NCI-H1092 treated with DMSO at 0.1 percent for 48 hours (cell line): ENCODE results near the gene TMEM132D.

Source experiments
- DNase-seq: peaks from one replicate; lab custom pipeline; 2025; lab: John Stamatoyannopoulos, UW

Gene TMEM132D

DNA sequence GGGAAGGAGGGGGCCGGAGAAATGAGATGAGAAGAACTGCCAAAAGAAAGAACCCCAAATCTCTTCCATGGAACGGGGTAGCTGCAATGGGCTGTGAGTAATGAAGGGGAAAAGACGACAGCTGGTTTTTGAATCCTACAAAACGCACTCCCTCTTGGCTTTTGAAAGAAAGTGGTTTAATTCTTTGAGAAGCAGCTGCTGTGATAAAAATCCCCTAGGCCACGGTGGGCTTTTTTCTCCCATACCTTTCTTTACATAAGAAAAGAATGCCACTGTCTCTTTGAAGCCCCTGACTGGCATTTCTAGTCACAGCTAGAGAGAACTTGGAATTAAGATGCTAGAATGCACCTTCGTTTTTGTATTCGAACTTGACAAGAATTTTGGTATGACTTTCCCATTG, 564.5 kb downstream of the TMEM132D start:
- no peak for DNase-seq

DNA sequence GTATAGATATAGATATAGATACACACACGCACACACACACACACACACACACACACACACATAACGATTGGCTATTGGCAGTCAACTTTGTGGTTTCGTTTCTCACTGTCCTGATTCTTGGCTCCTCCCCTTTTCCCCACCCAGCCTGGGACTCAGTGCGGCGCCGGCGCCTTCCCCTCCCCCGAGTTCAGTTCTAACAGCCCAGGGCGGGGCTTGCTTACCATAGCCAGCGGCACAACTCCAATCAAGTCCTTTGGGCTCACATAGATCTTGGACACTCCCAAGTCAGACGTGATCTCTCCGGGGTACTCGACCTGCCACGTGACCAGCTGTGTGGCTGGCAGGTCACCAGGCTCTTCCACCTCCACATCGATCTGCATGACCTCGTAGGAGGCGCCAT, 566.4 kb downstream of the TMEM132D start:
- no peak for DNase-seq

DNA sequence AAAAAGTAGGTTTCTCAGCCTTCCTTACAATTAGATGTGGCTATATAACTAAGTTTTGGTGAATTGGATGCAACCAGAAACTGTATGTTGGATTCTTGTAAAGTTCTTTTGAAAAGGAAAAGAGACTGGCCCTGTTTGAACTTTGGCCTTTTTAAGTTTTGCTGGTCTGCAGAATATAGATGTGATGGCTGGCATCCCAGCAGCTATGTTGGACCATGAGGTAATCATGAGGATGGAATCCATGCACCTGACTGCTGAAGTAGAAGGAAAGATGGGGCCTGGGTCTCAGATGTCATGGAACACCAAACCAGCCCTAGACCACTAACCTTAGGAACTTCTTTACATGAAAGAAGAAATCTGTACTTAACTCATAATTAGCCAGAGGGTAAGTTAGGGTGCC, 568.1 kb downstream of the TMEM132D start:
- DNase-seq = no peak

DNA sequence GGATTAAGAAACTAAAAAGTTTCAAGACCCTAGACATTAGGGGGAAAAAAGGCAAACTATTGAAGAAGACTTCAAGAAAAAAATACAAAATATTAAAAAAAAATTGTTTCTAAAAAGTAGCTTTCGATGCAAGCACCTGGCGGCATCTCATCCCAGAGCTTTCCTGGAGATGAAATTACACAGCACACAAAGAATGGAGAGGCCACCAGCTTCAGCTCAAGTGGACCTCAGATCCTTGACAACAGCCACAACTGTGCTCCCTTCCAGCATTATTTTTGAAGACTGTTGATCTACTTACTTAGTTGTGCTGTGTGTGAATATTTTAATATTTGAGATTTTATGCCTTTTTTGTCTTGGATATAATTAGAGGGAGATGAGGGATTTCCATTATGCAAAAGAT, 571.5 kb downstream of the TMEM132D start:
- DNase-seq = no peak

DNA sequence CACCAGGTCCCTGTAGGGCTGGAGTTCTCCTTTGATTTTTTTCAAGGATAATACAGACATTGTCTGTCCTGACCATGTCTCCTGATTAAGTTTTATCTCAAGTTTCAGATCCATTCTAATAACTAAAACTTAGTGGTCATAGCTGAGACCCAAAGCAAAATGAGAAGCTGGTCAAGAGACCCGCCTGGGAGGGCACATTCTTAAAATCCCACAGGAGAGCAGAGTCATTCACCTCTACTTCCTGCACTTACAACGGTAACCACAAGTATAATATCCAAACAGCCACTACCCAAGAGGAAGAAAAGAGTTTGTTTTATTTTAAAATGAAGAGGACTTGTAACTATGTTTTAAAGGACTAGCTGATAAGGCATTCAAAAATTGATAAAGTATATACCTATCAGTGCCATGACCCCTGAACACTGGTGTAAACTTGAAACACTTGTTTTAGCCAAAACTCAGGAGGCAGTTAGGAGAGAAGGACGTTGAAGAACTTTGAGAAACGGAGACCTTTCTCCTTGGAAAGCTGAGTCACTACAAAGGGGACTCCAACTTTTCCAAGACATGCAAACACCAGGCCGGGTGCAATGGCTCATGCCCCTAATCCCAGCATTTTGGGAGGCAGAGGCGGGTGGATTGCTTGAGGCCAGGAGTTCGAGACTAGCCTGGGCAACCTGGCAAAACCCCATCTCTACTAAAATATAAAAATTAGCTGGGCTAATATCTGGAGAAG, 572.3 kb downstream of the TMEM132D start:
- DNase-seq = no peak

DNA sequence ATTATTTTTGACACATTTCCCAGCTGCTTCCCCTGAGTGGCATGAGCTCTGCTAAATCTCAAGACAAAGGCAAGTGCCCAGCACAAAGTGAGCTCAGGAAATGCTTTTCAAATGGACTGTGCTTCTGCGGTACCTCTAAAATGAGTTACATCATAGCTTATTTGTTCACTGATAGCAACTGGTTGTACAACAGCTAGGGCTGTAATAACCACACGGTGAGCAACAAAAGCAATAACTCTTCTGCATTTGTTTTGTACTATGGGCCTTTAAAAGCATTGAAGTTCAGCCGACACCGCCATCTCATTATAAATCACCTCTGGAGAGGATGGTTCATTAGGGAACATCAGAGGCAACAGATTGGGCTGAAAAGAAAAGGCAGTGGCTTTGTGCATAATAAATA, 575.6 kb downstream of the TMEM132D start:
- DNase-seq = no peak

DNA sequence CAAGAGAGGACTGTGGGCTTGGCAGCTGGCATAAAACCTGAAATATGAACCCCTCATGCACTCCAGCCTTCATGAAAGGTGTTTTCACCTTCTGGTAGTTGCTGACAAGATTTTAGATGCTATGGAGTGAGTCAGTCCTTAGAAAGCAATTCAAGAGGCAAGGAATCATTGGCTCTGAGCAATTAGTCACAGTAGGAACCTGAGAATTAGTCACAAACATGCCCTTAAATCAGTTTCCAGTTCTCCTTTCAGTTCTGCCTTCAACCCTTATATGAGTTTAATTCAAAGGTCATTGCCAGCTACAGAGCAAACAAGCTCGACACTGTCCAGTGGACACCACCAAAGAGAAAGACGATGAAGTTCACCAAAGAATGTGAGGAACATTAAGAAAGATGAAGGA, 578.3 kb downstream of the TMEM132D start:
- no peak for DNase-seq

DNA sequence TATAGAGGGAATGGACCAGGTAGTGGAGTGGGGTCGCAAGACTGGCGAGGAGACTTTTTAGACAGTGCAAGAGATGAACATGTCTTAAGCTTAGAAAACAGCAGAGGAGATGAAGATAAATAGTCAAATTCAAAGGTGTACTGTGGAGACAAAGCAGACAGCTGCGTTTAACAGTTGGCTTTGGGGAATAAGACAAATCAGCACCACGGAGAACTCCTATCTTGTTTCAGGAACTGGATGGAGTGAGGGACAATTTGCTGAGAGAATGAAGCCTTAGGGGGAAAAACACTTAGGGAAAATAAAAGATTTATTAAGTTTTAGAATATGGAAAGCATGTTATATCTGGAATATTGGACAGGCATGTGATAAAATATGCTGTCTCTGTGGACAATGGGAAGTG, 591.8 kb downstream of the TMEM132D start:
- no peak for DNase-seq

DNA sequence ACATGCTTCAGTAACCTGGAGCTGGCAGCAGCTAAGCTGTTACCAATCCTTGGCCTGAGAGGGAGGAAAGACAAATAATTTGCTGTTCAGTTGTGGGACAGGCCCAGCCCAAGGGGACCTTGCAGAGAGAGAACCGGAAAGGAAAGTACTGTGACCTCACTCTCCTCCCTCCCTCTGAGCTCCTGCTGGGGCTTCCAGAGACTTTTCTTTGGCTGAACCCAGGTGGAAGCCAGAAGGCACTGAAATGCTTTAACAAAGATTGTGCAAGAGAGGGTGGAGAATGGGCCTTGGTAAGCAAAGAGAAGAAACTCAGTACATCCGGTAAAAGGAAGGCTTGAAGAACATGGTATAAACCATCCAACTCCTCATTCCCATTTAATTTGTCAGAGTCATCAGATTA, 593.5 kb downstream of the TMEM132D start:
- no peak for DNase-seq

DNA sequence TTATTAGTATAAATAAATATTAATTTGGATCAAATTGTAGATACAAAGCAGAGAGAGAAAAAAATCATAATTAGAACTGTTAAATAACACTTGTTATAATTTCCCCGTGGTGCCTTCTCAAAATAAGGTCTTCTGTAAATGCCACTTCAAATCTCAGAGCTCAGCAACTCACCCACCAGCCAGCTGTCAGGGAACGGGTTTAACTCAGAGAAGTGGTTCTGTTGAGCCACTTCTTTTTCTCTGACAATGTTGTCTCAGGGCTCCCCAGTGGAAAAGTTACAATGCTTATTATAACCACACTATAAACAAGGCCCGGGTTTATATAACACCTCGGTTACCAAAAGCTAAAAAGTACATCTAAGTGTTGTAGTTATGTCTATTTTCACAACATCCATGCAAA, 598.0 kb downstream of the TMEM132D start:
- DNase-seq = no peak

DNA sequence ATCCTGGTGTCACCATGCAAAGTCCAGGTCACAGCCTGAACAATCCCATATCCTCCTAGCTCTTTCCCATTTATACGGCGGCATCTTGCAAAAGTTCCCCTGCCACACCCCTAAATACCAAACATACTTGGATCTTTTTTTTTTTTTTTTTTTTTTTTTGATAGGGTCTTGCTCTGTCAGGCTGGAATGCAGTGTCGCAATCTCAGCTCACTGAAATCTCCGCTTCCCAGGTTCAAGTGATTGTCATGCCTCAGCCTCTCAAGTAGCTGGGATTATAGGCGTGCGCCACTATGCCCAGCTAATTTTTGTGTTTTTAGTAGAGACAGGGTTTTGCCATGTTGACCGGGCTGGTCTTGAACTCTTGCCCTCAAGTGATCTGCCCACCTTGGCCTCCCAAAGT, 599.3 kb downstream of the TMEM132D start:
- no peak for DNase-seq

DNA sequence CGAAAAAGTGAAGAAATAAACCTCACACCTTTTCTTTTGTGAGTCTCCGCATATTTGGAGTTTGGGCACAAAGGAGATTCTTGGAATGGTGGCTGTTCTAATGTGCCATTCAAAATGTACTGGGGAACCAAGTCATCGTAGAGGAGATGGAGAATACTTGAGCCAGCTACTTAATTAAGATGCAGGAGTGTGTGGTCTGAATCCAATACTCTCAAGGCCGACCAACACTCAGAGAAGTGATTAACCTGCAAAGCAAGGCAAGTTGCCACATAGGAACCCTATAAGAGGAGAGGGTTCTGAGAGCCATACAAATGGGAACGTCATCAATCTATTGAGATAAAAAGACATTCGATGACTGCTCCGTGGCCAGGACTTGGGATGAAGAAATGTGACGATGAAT, 603.8 kb downstream of the TMEM132D start:
- DNase-seq = no peak

DNA sequence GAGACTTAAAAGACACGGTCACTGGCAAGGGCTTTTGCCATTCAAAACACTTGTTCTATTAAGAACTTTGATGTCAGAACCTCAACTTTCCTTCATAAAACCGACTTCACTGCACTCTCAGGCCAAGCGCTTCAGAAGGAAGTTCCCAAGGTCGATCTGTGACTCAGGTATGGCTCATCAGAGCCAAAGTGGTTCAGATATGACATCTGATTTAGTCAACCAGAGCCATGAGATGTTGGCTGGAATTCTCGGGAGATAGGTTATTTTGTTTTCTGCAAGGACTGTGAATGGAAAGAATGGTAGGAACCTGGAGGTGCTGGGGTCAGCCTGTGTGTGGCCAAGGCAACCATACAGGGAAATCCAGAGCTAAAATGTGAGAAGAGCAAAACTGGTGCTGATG, 604.9 kb downstream of the TMEM132D start:
- no peak for DNase-seq

DNA sequence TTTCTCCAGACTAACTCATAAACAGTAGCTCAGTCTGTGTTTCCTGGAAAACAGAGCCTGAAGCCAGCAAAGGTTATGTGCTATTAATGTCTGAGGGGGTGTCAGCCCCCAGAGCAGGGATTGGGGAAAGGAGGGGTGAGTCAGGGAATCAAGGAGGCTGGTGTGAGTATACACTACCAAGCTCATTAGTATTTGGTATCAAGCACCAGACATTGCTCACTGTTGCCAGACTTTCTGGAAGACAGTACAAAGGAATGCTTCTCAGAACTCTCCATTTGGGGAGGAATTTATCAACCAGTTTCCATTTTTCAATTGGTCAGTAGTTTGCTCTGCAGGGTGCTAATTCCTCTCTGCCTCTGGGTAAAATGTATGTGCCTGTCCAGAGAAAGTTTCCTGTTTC, 607.2 kb downstream of the TMEM132D start:
- DNase-seq = no peak

DNA sequence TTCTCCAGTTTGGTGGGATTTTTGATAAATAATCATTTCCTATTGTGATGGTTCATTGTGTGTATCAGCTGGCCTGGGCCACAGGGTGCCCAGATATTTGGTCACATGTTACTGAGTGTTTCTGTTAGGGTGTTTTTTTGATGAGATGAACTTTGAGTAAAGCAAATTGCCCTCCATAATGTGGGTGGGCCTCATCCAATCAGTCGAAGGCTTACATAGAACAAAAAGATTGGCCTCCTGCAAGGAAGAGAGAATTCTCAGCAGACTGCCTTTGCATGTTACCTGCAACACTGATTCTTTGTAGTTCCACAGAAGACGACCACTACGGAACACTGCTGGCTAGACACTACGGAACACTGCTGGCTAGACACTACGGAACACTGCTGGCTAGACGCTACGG, 609.0 kb downstream of the TMEM132D start:
- no peak for DNase-seq

DNA sequence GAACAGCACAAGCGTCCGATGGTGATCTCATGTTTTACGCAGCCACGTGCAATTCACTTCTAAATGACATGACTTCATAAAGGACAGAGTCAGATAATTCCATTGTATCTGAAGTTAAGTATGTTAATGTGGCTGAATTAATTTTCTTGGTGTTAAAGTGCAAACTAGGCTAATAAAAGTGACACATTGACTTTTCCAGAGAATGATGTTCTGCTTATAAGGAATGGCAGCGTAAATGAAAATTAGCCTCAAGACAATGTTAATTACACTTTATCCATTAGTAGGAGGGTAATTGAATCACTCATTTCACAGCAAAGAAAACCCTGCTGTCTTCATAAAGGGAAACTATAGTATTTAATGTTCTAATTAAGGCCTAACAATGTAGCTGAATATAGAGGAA, 624.1 kb downstream of the TMEM132D start:
- no peak for DNase-seq

DNA sequence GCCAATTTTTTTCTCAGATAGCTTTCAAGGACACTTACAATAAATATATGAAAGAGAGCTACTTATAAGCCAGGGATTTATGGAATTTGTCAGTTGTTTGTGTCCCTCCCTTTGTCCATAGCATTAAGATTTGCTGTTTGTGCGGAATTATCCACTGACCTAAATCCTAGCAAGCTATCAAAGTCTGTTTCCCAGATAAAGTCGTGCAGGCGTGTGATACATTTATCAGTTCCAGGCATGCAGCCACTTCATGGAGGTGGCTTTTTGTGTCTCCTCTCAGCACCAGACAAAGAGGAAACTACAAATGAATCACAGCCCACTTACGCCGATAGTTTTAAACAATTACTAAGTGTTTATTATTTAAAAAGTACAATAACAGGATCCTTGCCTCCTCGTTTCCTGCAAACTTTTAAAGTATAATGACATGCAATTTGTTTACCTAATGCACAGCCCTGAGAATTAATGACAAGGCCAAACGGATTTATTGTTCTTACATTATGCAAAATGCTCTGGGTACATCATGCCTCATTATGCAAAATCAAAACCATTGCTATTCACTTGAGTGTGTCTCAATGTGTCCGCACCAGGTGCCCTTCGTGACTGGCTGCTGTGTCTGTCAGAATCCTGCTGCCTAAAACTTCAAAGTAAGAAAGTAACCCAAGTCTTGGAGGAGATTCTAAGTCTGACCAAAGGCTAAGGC, 627.3 kb downstream of the TMEM132D start:
- no peak for DNase-seq

DNA sequence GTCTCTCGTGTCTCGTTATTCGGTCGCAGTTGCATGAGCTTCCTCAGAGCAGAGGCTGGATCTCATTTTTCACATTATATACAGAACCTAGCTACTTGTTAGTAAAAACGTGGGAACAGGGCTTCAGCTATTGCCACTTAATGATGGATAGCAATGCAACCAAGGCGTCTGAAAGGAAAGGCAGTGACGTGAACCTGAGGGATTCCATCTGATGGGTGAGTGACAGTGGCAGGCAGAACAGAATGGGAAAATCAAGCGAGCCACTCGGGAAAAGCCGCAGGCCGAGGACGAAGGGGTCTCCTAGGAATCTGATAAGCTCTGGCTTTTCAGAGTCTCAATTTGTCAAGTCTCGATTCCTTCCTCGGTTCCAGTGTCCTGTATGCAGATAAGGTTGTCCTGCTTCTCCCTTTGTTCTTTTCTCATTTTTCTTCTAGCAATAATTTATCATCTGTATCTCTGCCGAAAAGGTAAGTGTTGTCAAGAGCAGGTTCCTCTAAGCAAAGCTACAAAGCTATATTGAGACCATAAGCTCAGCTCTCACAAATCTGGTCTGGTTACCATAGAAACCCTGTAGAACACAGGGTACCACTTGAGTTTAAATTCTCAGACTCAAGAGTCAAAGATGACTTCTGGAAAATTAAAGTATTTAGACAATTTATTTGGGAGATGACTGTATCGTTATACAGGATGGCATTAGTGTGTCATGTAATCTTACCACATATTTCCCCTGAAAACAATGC, 633.9 kb downstream of the TMEM132D start:
- no peak for DNase-seq

DNA sequence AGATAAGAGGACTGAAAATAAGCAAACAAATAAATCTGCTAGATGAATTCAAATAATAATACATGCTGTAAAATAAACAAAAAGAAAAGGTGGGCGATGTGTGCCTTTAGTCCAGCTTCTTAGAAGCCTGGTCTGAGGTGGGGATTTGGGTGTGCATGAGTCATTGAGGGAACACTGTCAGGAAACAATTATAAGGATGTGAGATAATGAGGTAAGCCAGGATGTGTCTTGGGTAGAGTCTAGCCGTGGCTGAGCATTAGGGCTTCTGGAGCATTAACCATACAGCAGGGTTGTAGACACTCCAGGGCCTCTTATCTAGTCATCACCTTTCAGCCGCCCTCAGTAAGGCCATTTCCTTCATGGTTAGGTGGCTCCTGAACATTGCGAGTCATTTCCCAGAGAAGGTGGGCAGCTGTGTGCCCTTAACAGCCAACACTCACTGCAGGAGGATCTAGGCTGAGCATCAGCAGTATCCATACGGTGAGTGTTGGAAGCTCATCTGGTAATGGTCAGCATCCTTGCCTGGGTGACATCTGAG, 645.0 kb downstream of the TMEM132D start:
- no peak for DNase-seq

DNA sequence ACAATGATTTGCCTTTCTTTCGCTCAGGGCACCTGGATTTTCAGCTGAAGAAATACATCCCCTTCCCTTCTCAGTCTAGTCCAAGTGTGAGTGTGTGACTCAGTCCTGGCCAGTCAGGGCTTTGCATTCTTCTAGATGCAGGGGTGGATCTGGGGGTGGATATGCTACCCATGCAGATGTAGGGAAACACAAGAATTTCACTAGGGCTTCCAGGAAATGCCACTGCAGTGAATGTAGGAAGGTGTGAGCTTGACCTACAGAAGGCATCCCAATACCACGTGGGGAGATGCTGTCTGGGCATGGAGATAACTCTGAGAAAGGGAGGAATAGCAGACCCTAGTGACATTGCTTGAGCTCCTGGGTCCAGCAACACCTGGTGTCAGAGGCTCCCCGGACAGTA, 646.3 kb downstream of the TMEM132D start:
- no peak for DNase-seq

DNA sequence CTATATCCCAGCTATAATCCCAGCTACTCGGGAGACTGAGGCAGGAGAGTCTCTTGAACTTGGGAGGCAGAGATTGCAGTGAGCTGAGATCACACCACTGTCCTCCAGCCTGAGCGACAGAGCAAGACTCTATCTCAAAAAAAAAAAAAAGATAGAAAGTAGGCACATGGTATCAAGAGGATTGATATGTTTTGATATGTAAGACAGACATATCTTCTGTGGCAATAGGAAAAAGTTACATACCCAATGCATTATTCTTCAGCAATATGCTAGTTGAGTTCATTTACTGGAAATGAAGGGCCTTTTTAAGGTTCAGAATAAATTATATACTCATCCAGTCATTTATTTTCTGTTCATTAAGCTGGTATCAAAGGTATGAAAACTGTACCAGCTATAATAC, 657.2 kb downstream of the TMEM132D start:
- no peak for DNase-seq

DNA sequence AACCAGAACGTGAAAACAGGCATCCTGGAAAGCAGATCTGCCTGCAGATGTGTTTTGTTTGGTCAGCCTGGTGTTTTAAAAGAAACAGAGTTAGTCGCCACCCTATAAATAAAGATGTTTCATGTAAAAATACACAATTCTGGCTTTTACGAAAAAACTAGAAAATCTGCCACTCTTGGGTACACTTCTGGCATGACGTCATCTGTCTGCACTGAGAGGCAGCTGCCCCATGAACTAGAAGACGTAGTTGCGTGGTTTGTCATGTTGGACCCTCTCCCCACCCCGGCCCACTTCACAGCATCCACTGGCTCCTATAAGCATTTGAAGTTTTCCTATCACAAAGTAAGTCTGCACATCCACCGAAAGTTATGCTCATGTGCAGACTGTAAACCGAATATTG, 658.1 kb downstream of the TMEM132D start:
- DNase-seq = no peak

DNA sequence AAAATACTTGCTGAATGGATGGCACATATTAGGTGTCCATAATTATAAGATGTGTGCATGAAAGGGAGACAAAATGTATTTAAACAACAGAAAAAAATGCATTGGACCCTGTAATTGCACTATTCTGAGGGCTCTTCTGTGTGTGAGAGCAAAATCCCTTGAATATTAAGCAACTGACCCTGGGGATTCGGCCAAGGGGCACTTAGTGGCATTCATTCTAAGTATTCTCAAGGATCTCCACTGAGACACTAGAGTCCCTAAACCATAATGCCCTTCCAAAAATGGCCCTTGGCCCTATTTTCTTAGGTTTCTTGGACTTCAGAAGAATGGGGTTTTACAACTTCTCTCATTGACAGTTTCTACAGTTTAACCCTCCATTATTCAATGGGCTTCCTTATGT, 662.0 kb downstream of the TMEM132D start:
- DNase-seq = no peak
